Measurements from ENCODE around the gene COL21A1. TPM values are rescaled to one million over a fixed set of nuclear protein-coding genes. Genes with fewer than 3 reads are reported as not detected.

COL21A1 gene
- total RNA-seq, 1 donor from 2014 or later, result 4.9 TPM

GRCh38 chr6:56102216-56102615 lies 145.2 kb downstream of the COL21A1 start:
- ATAC-seq, result no peak

GRCh38 chr6:56101141-56101553 lies 146.2 kb downstream of the COL21A1 start:
- ATAC-seq, result peak; percentile 84

GRCh38 chr6:56096946-56097621 lies 150.3 kb downstream of the COL21A1 start:
- no peak for ATAC-seq

GRCh38 chr6:56096541-56096940 lies 150.8 kb downstream of the COL21A1 start:
- ATAC-seq, result no peak

- ATAC-seq, result no peak
Measured at GRCh38 chr6:56093776-56094175, 153.6 kb downstream of the COL21A1 start.

GRCh38 chr6:56091159-56091869 lies 156.1 kb downstream of the COL21A1 start:
- peak; percentile 82 for ATAC-seq

GRCh38 chr6:56088641-56089040 lies 158.7 kb downstream of the COL21A1 start:
- no peak for ATAC-seq

- ATAC-seq, result no peak
Measured at GRCh38 chr6:56087421-56087820, 160.0 kb downstream of the COL21A1 start.

- no peak for ATAC-seq
Measured at GRCh38 chr6:56079751-56080540, 167.4 kb downstream of the COL21A1 start.

- ATAC-seq, result no peak
Measured at GRCh38 chr6:56076033-56076432, 171.3 kb downstream of the COL21A1 start.

GRCh38 chr6:56073761-56074160 lies 173.6 kb downstream of the COL21A1 start:
- ATAC-seq, result no peak

GRCh38 chr6:56073315-56073714 lies 174.1 kb downstream of the COL21A1 start:
- ATAC-seq, result no peak

- no peak for ATAC-seq
Measured at GRCh38 chr6:56072856-56073255, 174.5 kb downstream of the COL21A1 start.

- no peak for ATAC-seq
Measured at GRCh38 chr6:56065408-56065807, 182.0 kb downstream of the COL21A1 start.

GRCh38 chr6:56062836-56063235 lies 184.5 kb downstream of the COL21A1 start:
- no peak for ATAC-seq

GRCh38 chr6:56058636-56059035 lies 188.7 kb downstream of the COL21A1 start:
- no peak for ATAC-seq

- no peak for ATAC-seq
Measured at GRCh38 chr6:56055081-56055704, 192.2 kb downstream of the COL21A1 start.

- no peak for ATAC-seq
Measured at GRCh38 chr6:56051202-56051598, 196.2 kb downstream of the COL21A1 start.

GRCh38 chr6:56050530-56051201 lies 196.7 kb downstream of the COL21A1 start:
- ATAC-seq, result no peak

GRCh38 chr6:56048601-56049000 lies 198.8 kb downstream of the COL21A1 start:
- no peak for ATAC-seq

GRCh38 chr6:56047931-56048540 lies 199.3 kb downstream of the COL21A1 start:
- ATAC-seq, result no peak

- no peak for ATAC-seq
Measured at GRCh38 chr6:56046576-56046975, 200.8 kb downstream of the COL21A1 start.

Data from esophagus mucosa (tissue), 1 donor.